Measurements from ENCODE around the gene NFIA.

NFIA gene

DNA sequence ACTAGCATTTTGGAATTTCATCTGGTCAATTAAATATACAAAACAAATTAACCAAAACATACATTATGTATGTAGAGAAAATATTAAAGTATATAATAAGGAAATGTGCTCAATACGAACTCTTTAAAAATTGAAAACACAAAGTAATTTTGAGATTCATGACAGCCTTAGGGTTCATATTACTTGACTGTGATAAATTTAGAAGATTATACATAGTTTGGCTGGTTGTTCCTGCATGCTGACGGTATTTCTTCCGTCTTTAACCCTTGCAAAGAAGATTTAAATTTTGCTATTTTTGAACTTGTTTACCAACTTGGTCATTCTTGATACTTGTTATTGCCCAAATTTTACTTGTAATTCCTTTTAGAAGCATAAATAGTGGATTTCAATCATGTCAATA, 298.2 kb downstream of the NFIA start:
- no peak overlapping the region for H3K4me3 ChIP-seq (ENCODE audit: control insufficient read depth, low read depth, low read length)
- DNase-seq (ENCODE audit: low read depth): no peak
- no peak for TF ChIP-seq CTCF (IDR thresholded peaks at IDR 0.05; ENCODE audit: control insufficient read depth, insufficient read depth, low read depth, low read length, missing control alignments)

- no peak overlapping the region for H3K4me3 ChIP-seq (ENCODE audit: control insufficient read depth, low read depth, low read length)
- no peak for TF ChIP-seq CTCF (IDR thresholded peaks at IDR 0.05; ENCODE audit: control insufficient read depth, insufficient read depth, low read depth, low read length, missing control alignments)
- no peak for DNase-seq (ENCODE audit: low read depth)
Observed at GRCh38 chr1:61386323-61386722, 304.0 kb downstream of the NFIA start.

DNA sequence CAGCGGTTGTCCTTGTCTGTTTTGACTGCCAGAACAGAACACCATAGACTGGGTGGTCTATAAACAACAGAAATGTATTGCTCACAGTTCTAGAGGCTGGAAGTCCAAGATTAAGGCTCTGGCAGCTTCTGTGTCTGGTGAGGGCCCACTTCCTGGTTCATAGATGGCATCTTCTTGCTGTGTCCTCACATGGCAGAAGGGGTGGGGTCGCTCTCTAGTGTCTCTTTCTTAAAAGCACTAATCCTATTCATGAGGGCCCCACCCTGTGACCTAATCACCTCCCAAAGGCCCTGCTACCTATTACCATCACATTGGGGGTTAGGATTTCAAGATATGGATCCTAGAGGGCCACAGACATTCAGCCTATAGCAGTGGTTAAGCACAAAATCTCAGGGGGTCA, 304.4 kb downstream of the NFIA start:
- no peak for DNase-seq (ENCODE audit: low read depth)

GRCh38 chr1:61387829-61388228, 305.5 kb downstream of the NFIA start:
- DNase-seq (ENCODE audit: low read depth): no peak
- no peak for TF ChIP-seq CTCF (IDR thresholded peaks at IDR 0.05; ENCODE audit: control insufficient read depth, insufficient read depth, low read depth, low read length, missing control alignments)
- H3K4me3 ChIP-seq (ENCODE audit: control insufficient read depth, low read depth, low read length): no peak overlapping the region

More for the DNA sequence above, 304.4 kb downstream of the NFIA start:
- no peak for TF ChIP-seq CTCF (IDR thresholded peaks at IDR 0.05; ENCODE audit: control insufficient read depth, insufficient read depth, low read depth, low read length, missing control alignments)
- no peak overlapping the region for H3K4me3 ChIP-seq (ENCODE audit: control insufficient read depth, low read depth, low read length)

- TF ChIP-seq CTCF (IDR thresholded peaks at IDR 0.05; ENCODE audit: control insufficient read depth, insufficient read depth, low read depth, low read length, missing control alignments): no peak
- peak; percentile 10 for DNase-seq (ENCODE audit: low read depth)
- H3K4me3 ChIP-seq (ENCODE audit: control insufficient read depth, low read depth, low read length): no peak overlapping the region
Observed at GRCh38 chr1:61388566-61388965, 306.2 kb downstream of the NFIA start.

- TF ChIP-seq CTCF (IDR thresholded peaks at IDR 0.05; ENCODE audit: control insufficient read depth, insufficient read depth, low read depth, low read length, missing control alignments): no peak
- no peak overlapping the region for H3K4me3 ChIP-seq (ENCODE audit: control insufficient read depth, low read depth, low read length)
- no peak for DNase-seq (ENCODE audit: low read depth)
Observed at GRCh38 chr1:61389194-61389925, 307.0 kb downstream of the NFIA start.
